ENCODE data around the gene TP53TG3D. TPM values are rescaled to one million over a fixed set of nuclear protein-coding genes. Genes with fewer than 3 reads are reported as not detected.

The TP53TG3D gene
- 1.7 and 5.0 TPM in 2 replicates for polyA plus RNA-seq

GRCh38 chr16:32252986-32253385 lies at the start of gene TP53TG3D:
Gene TP53TG3D (plus strand): TSS chr16:32253286. CDS start chr16:32253354, 68 bp downstream.

